ENCODE results near the gene COBL. TPM values are rescaled to one million over a fixed set of nuclear protein-coding genes. Genes with fewer than 3 reads are reported as not detected.

Gene COBL
- total RNA-seq, 1 experiment from 2014 or later, result 52.3 TPM

DNA sequence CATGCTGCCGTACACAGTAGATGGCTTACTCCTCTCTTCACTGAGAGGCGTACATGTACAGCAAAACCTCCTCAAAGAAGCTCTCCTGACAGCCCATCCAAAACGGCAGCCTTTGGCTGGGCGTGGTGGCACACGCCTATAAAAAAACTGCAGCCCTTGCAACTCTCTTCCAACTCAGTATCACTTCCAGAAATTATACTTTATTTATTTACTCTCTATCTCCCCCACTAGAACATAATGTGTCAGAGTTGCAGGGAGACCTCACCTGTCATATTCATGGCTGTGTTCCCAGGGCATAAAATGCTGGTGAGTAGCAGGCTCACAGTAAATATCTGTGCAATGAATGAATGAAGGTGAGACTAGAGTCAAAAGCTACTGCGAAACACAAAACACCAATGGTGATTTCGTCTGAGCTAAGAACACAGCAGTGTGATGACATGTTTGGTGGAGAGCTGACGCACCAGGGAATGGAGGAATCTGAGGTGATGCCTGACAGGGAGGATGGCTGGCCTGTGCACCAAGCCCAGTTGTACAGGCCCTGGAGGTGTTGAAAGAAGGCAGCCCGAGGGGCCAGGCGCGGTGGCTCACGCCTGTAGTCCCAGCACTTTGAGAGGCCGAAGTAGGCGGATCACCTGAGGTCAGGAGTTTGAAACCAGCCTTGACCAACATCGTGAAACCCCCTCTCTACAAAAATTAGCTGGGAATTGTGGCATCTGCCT, 55.3 kb downstream of the COBL start:
- Mint-ChIP-seq H3K36me3 (ENCODE audit: insufficient read depth in 1 of 3, low read depth in 3 of 3) (no peaks in the 10 kb centered on the region), H3K4me1 (peaks cover 32 to 34% of the 10 kb centered on the region in 2 experiments), H3K27me3 (ENCODE audit: low read depth) (no peaks in the 10 kb centered on the region), H3K27ac (no peak overlapping the region), H3K4me3 (no peak overlapping the region), H3K9me3 (no peaks in the 10 kb centered on the region)
- Histone ChIP-seq H3K14ac (ENCODE audit: insufficient read depth, low read length) (no peak overlapping the region; the same call in 1 of the 2 replicates), H3T11ph (ENCODE audit: low read length) (no peak overlapping the region), H3K18ac (ENCODE audit: insufficient read length, low read depth, low read length) (no peak overlapping the region), H3K9ac (ENCODE audit: extremely low read depth, insufficient read length, low read length) (no peak overlapping the region), H2AK5ac (ENCODE audit: insufficient read length, low read length) (no peak overlapping the region), H2BK15ac (ENCODE audit: low read depth, low read length) (no peak overlapping the region), H3K27ac (ENCODE audit: insufficient read length, low read depth, low read length) (no peak overlapping the region), H2AFZ (ENCODE audit: low read length) (no peak overlapping the region), H3K4me2 (ENCODE audit: insufficient read depth, insufficient read length, low read length) (no peak overlapping the region), H4K5ac (ENCODE audit: insufficient read length, low read depth, low read length) (no peak overlapping the region), H2BK120ac (ENCODE audit: low read depth, low read length, poor library complexity, severe bottlenecking) (no peak overlapping the region), H2BK12ac (ENCODE audit: insufficient read length, low read depth, low read length) (no peak overlapping the region), H2BK5ac (ENCODE audit: insufficient read length, low read length) (no peak overlapping the region), H3K56ac (ENCODE audit: insufficient read length, low read depth, low read length) (no peak overlapping the region), H3K4ac (ENCODE audit: low read depth, low read length) (no peak overlapping the region), H4K20me1 (ENCODE audit: control insufficient read depth, insufficient read depth, insufficient read length) (no peaks in the 10 kb centered on the region), H3K23me2 (ENCODE audit: insufficient read length, low read depth, low read length, poor library complexity, severe bottlenecking) (no peaks in the 10 kb centered on the region), H4K8ac (replicated peaks; ENCODE audit: insufficient read length, low read depth, low read length) (no peak overlapping the region), H4K91ac (ENCODE audit: insufficient read length, low read depth, low read length) (no peak overlapping the region), H3K4me1 (ENCODE audit: insufficient read depth, low read length) (no peaks in the 10 kb centered on the region), H3K79me2 (ENCODE audit: insufficient read depth, low read length) (peaks cover 3% of the 10 kb centered on the region; the same call in 1 of the 2 replicates), H3K9me3 (ENCODE audit: control insufficient read depth, low read depth, low read length) (no peaks in the 10 kb centered on the region), H2BK20ac (ENCODE audit: low read depth, low read length, poor library complexity, severe bottlenecking) (no peak overlapping the region), H3K27me3 (ENCODE audit: insufficient read depth, low read length) (no peaks in the 10 kb centered on the region), H3K23ac (ENCODE audit: insufficient read length, low read depth, low read length) (no peak overlapping the region), H3K79me1 (ENCODE audit: insufficient read depth, low read depth, low read length, poor library complexity, severe bottlenecking) (peaks cover 4% of the 10 kb centered on the region)
- TF ChIP-seq, protein P1, sequence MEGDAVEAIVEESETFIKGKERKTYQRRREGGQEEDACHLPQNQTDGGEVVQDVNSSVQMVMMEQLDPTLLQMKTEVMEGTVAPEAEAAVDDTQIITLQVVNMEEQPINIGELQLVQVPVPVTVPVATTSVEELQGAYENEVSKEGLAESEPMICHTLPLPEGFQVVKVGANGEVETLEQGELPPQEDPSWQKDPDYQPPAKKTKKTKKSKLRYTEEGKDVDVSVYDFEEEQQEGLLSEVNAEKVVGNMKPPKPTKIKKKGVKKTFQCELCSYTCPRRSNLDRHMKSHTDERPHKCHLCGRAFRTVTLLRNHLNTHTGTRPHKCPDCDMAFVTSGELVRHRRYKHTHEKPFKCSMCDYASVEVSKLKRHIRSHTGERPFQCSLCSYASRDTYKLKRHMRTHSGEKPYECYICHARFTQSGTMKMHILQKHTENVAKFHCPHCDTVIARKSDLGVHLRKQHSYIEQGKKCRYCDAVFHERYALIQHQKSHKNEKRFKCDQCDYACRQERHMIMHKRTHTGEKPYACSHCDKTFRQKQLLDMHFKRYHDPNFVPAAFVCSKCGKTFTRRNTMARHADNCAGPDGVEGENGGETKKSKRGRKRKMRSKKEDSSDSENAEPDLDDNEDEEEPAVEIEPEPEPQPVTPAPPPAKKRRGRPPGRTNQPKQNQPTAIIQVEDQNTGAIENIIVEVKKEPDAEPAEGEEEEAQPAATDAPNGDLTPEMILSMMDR (conservative IDR thresholded peaks at IDR 0.05), result no peak
- no CpG with 5 or more reads among the region's 15 CpGs for WGBS (ENCODE audit: extremely low coverage, insufficient read length, low lambda C conversion rate)
- DNase-seq, result no peak

Measured in H9 (cell line).